B cell (primary cell): ENCODE results near the gene HLA-DQB2. TPM values are rescaled to one million over a fixed set of nuclear protein-coding genes. Genes with fewer than 3 reads are reported as not detected.
A peak's percentile ranks its signal among the peaks of the same experiment; 100 is the strongest.

Experiments used
- ATAC-seq: fragments of 200-7000 bp; cut with Tn5 transposase; one replicate; pipeline ENCODE4 v1.10.0; 2021; ENCODE audit warnings: low read depth, mild to moderate bottlenecking, moderate number of reproducible peaks, moderate library complexity
- CTCF ChIA-PET: fragments of 350-600 bp; sonication (Branson Sonifier 250); formaldehyde crosslinking; loops from one replicate; lab custom pipeline; 2021; ENCODE audit warnings: antibody characterized with exemption, inconsistent platforms; lab: Charles Lee
- POLR2A ChIA-PET: fragments of 350-600 bp; sonication (Branson Sonifier 250); formaldehyde crosslinking; loops from one replicate; lab custom pipeline; 2021; ENCODE audit warnings: antibody characterized with exemption; lab: Charles Lee
- DNase-seq: peaks from one replicate; pipeline ENCODE4 v3.0.0; 2013
- H2AFZ ChIP-seq: 2 replicates; pipeline ENCODE4 v1.6.1; 2012; ENCODE audit warnings: mild to moderate bottlenecking, low read depth, low read length; ENCODE audit not compliant: insufficient read depth, poor library complexity, severe bottlenecking
- H3K27ac ChIP-seq, 2 donors: 1 replicate in 1 of 2; 2 replicates in 1 of 2; pipeline ENCODE4 v1.5.1; 2012 to 2013; ENCODE audit warnings: low read length in 2 of 2, mild to moderate bottlenecking in 2 of 2, moderate library complexity in 1 of 2
- H3K27me3 ChIP-seq, 4 experiments: fragments of 200-600 bp in 1 of 4; sonication (generic) in 1 of 4; replicated peaks in 1 of 4; 1 replicate in 2 of 4; 2 replicates in 2 of 4; pipeline versions ENCODE4 v1.6.1 to v1.7.0; 2013 to 2016; ENCODE audit warnings: low read length in 3 of 4, mild to moderate bottlenecking in 2 of 4, mixed read lengths in 1 of 4, moderate library complexity in 1 of 4; ENCODE audit not compliant: insufficient read depth in 4 of 4, control insufficient read depth in 3 of 4; ENCODE audit errors: control extremely low read depth in 1 of 4
- H3K36me3 ChIP-seq, 2 experiments: replicated peaks in 1 of 2; 1 replicate in 1 of 2; 2 replicates in 1 of 2; pipeline versions ENCODE4 v1.6.1 to v1.7.1; 2013; ENCODE audit warnings: low read length in 1 of 2; ENCODE audit not compliant: insufficient read depth in 2 of 2, control insufficient read depth in 1 of 2; ENCODE audit errors: control extremely low read depth in 1 of 2, extremely low read depth in 1 of 2
- H3K4me1 ChIP-seq, 2 donors: fragments of 200-600 bp in 1 of 2; sonication (generic) in 1 of 2; 1 replicate in 1 of 2; 2 replicates in 1 of 2; pipeline versions ENCODE4 v1.5.1 to v1.6.1; 2013 to 2017; ENCODE audit warnings: low read length in 2 of 2; ENCODE audit not compliant: control insufficient read depth in 2 of 2, insufficient read depth in 2 of 2
- H3K4me2 ChIP-seq: replicated peaks from 2 replicates; pipeline ENCODE3; 2012; ENCODE audit warnings: mild to moderate bottlenecking, low read depth, low read length; ENCODE audit not compliant: poor library complexity, severe bottlenecking
- H3K4me3 ChIP-seq, 5 experiments: fragments of 200-600 bp in 1 of 5; sonication (generic) in 1 of 5; 1 replicate in 3 of 5; 2 replicates in 2 of 5; pipeline versions ENCODE4 v1.5.1 to v1.7.0; 2011 to 2016; ENCODE audit warnings: low read length in 4 of 5, mild to moderate bottlenecking in 4 of 5, low read depth in 2 of 5, control low read depth in 1 of 5, moderate library complexity in 1 of 5; ENCODE audit not compliant: insufficient read depth in 1 of 5; ENCODE audit errors: control extremely low read depth in 1 of 5, extremely low read depth in 1 of 5
- H3K79me2 ChIP-seq: fragments of 200-600 bp; sonication (generic); one replicate; pipeline ENCODE4 v1.6.0; 2016; ENCODE audit warnings: low read length; ENCODE audit not compliant: control insufficient read depth, insufficient read depth
- H3K9ac ChIP-seq: fragments of 200-600 bp; sonication (generic); 2 replicates; pipeline ENCODE4 v1.6.1; 2017; ENCODE audit warnings: mild to moderate bottlenecking, low read length, moderate library complexity
- H3K9me3 ChIP-seq, 3 donors: one replicate each; pipeline versions ENCODE4 v1.6.1 to v1.7.1; 2013; ENCODE audit warnings: low read length in 2 of 3; ENCODE audit not compliant: control insufficient read depth in 2 of 3, insufficient read depth in 1 of 3; ENCODE audit errors: control extremely low read depth in 1 of 3
- H4K20me1 ChIP-seq: 2 replicates; pipeline ENCODE4 v1.6.0; 2012; ENCODE audit warnings: mild to moderate bottlenecking, low read length; ENCODE audit not compliant: insufficient read depth, control insufficient read depth, poor library complexity, severe bottlenecking
- H3K27ac Mint-ChIP-seq: one replicate; pipeline ENCODE4 v1.8.0; 2021; ENCODE audit warnings: mixed read lengths
- H3K27me3 Mint-ChIP-seq: one replicate; pipeline ENCODE4 v1.8.0; 2021; ENCODE audit warnings: mixed read lengths
- H3K4me1 Mint-ChIP-seq: one replicate; pipeline ENCODE4 v1.8.0; 2021; ENCODE audit warnings: mixed read lengths
- H3K4me3 Mint-ChIP-seq: one replicate; pipeline ENCODE4 v1.8.0; 2021; ENCODE audit warnings: mixed read lengths
- H3K9me3 Mint-ChIP-seq: one replicate; pipeline ENCODE4 v1.8.0; 2022; ENCODE audit warnings: mixed read lengths; ENCODE audit not compliant: insufficient read depth
- EZH2 ChIP-seq: IDR thresholded peaks from 2 replicates; pipeline ENCODE4 v1.6.1; 2012; ENCODE audit warnings: borderline replicate concordance, low read depth, mild to moderate bottlenecking, moderate library complexity, low read length; ENCODE audit not compliant: insufficient read depth, poor library complexity, severe bottlenecking
- WGBS: methylation state at CpG from one replicate; pipeline ENCODE4 v1.1.5; 2013; ENCODE audit warnings: missing lambda C conversion rate; ENCODE audit not compliant: insufficient coverage; 5-methylcytosine and 5-hydroxymethylcytosine counted together
- intact Hi-C: fragments of 100-400 bp; cut with micrococcal nuclease; formaldehyde crosslinking; loops from one replicate; pipeline ENCODE4 v1.10.0; 2022
- polyA plus RNA-seq: library from polyadenylated mRNA; depleted of rRNA; stranded (reverse); fragments of >200 nt; gene quantifications from 2 replicates; pipeline ENCODE4 v1.2.3, GENCODE V29; 2012
- total RNA-seq, 2 donors: library from RNA; stranded (reverse); fragments of 120-200 nt in 1 of 2; gene quantifications; 1 replicate in 1 of 2; 2 replicates in 1 of 2; pipeline versions ENCODE4 v1.2.3 to v1.2.4, GENCODE V29; 2013 to 2022
- TF ChIP-seq, protein P1 (sequence below): fragments of 200-600 bp; IDR thresholded peaks from one replicate; pipeline ENCODE4 v1.8.0; 2022; ENCODE audit warnings: antibody characterized with exemption, mild to moderate bottlenecking

HLA-DQB2 gene
- total and polyA plus RNA-seq, 2 donors (not counting 1 experiment from before 2014, with no cell fraction given) = 41.1 to 109 TPM

- Histone ChIP-seq H3K27ac (no peak overlapping the region), H3K79me2 (no peaks in the 10 kb centered on the region), H3K36me3 (no peaks in the 10 kb centered on the region), H4K20me1 (no peaks in the 10 kb centered on the region), H3K9me3 (no peaks in the 10 kb centered on the region), H3K4me2 (no peak overlapping the region), H3K4me3 (no peak overlapping the region), H3K9ac (no peak overlapping the region), H3K4me1 (no peaks in the 10 kb centered on the region), H2AFZ (no peak overlapping the region), H3K27me3 (peaks cover 0 to 12% (median 1%) of the 10 kb centered on the region in 4 experiments)
- no peak for DNase-seq
- Mint-ChIP-seq H3K9me3 (no peaks in the 10 kb centered on the region), H3K27me3 (peaks cover 25% of the 10 kb centered on the region), H3K4me1 (no peaks in the 10 kb centered on the region), H3K4me3 (no peak overlapping the region), H3K27ac (no peak overlapping the region)
- ATAC-seq = no peak
- WGBS = no CpG with 5 or more reads among the region's 2 CpGs
- POLR2A ChIA-PET = no interaction called here
- intact Hi-C loops = no loop called here
- TF ChIP-seq, protein P1, sequence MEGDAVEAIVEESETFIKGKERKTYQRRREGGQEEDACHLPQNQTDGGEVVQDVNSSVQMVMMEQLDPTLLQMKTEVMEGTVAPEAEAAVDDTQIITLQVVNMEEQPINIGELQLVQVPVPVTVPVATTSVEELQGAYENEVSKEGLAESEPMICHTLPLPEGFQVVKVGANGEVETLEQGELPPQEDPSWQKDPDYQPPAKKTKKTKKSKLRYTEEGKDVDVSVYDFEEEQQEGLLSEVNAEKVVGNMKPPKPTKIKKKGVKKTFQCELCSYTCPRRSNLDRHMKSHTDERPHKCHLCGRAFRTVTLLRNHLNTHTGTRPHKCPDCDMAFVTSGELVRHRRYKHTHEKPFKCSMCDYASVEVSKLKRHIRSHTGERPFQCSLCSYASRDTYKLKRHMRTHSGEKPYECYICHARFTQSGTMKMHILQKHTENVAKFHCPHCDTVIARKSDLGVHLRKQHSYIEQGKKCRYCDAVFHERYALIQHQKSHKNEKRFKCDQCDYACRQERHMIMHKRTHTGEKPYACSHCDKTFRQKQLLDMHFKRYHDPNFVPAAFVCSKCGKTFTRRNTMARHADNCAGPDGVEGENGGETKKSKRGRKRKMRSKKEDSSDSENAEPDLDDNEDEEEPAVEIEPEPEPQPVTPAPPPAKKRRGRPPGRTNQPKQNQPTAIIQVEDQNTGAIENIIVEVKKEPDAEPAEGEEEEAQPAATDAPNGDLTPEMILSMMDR = no peak
- no peak for TF ChIP-seq EZH2
- CTCF ChIA-PET = interaction anchor here (0.7 kb wide), 1 partner anchor 376 kb away, joined by 3 read pairs; no protein-coding TSS in a partner anchor
These were observed 25.2 kb downstream of the HLA-DQB2 start for GRCh38 chr6:32738126-32738525.

GRCh38 chr6:32718879-32719278 is 44.5 kb downstream of the HLA-DQB2 start:
- H3K9me3 Mint-ChIP-seq = no peaks in the 10 kb centered on the region
- no peaks in the 10 kb centered on the region for H3K9me3 ChIP-seq
- H3K4me3 ChIP-seq = no peak overlapping the region
- H3K4me1 Mint-ChIP-seq = no peaks in the 10 kb centered on the region
- intact Hi-C loops = no loop called here
- TF ChIP-seq, protein P1 = no peak
- TF ChIP-seq EZH2 = no peak
- no peak overlapping the region for H2AFZ ChIP-seq
- no peaks in the 10 kb centered on the region for H3K4me1 ChIP-seq
- CTCF ChIA-PET = interaction anchor here (1.2 kb wide), 1 partner anchor 288 kb away, joined by 3 read pairs; no protein-coding TSS in a partner anchor
- no peaks in the 10 kb centered on the region for H3K36me3 ChIP-seq
- no peak overlapping the region for H3K27ac Mint-ChIP-seq
- H3K9ac ChIP-seq = no peak overlapping the region
- POLR2A ChIA-PET = no interaction called here
- H3K27ac ChIP-seq = no peak overlapping the region
- peak; percentile 34 for DNase-seq
- H3K4me2 ChIP-seq = no peak overlapping the region
- no CpG with 5 or more reads among the region's 3 CpGs for WGBS
- H3K27me3 Mint-ChIP-seq = peaks cover 13% of the 10 kb centered on the region
- no peak for ATAC-seq
- no peaks in the 10 kb centered on the region for H3K79me2 ChIP-seq
- H4K20me1 ChIP-seq = no peaks in the 10 kb centered on the region
- no peaks in the 10 kb centered on the region for H3K27me3 ChIP-seq
- H3K4me3 Mint-ChIP-seq = no peak overlapping the region
